ENCODE measurements around the gene IFNA5. TPM values are rescaled to one million over a fixed set of nuclear protein-coding genes. Genes with fewer than 3 reads are reported as not detected.

Gene IFNA5
- total and polyA plus RNA-seq, 10 of the 15 experiments (the other 5 are each of a cell fraction or from before 2014, with no cell fraction given) = not detected

DNA sequence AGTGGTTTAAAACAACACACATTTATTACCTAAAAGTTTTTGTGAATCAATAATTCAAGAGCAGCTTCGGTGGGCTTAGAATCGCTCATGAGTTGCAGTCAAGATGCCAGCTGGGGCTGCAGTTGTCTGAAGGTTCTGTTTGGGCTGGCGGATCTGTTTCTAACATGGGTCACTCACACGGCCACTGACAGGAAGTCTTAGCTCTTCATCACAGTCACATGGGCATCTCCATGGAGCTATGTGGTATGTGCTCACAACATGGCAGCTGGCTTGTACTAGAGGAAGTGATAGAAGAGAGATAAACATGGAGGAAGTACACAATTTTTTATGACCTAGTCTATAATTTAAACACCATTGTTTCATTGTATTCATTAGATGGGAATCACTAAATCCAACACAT lies 18.9 kb upstream of the IFNA5 start:
- Histone ChIP-seq H3K4me2 (ENCODE audit: control insufficient read depth, insufficient read depth) (no peak overlapping the region), H3K27ac (ENCODE audit: control insufficient read depth, insufficient read depth) (no peak overlapping the region), H2AFZ (ENCODE audit: control insufficient read depth, low read depth, low read length) (no peak overlapping the region), H3K4me1 (ENCODE audit: control insufficient read depth, insufficient read depth, low read length) (no peaks in the 10 kb centered on the region), H4K20me1 (ENCODE audit: control insufficient read depth, insufficient read depth) (no peaks in the 10 kb centered on the region), H3K36me3 (ENCODE audit: control insufficient read depth in 2 of 2, insufficient read depth in 2 of 2, low read length in 1 of 2) (peaks cover 0 to 17% of the 10 kb centered on the region in 2 experiments; a peak in 3 of 4 replicates), H3K9ac (ENCODE audit: control insufficient read depth, insufficient read depth, low read length) (no peak overlapping the region), H3K79me2 (ENCODE audit: control insufficient read depth, insufficient read depth, low read length) (peaks cover 19% of the 10 kb centered on the region), H3K4me3 (no peak overlapping the region), H3K9me3 (replicated peaks; ENCODE audit: control insufficient read depth, insufficient read depth, low read length) (no peaks in the 10 kb centered on the region), H3K27me3 (replicated peaks in 1 of 2; ENCODE audit: control insufficient read depth in 2 of 2, insufficient read depth in 2 of 2, low read length in 1 of 2) (no peaks in the 10 kb centered on the region)
- BruUV-seq (replicated peaks) = no TSS peak
- no peak for DNase-seq (ENCODE audit: low read depth, low spot score)
- CTCF ChIA-PET = interaction anchor here (0.8 to 6.5 kb wide), 12 partner anchors 9 to 141 kb away, joined by 3 to 168 read pairs (median 6); no protein-coding TSS in a partner anchor
- SMC1A ChIA-PET (ENCODE audit: uncharacterized antibody, unreplicated experiment) = interaction anchor here (1.2 to 7.4 kb wide), 7 partner anchors 8 to 131 kb away, joined by 3 to 116 read pairs (median 6); partner anchors contain the start of gene KLHL9
- 100% methylated on average over 4 of the region's 4 CpGs for WGBS (ENCODE audit: insufficient coverage, insufficient replicate concordance, low lambda C conversion rate, missing lambda C conversion rate)
- POLR2A ChIA-PET = no interaction called here
- intact Hi-C loops (cut with micrococcal nuclease; ENCODE audit: unreplicated experiment) (no loop called here), in situ Hi-C loops (cut with MboI) (loop anchor here (10.0 kb wide), 1 partner anchor 131 kb away; no protein-coding TSS in a partner anchor)
- FAIRE-seq = no peak
- ATAC-seq = no peak
- RAD21 ChIA-PET (ENCODE audit: unreplicated experiment) = interaction anchor here (0.8 to 5.0 kb wide), 6 partner anchors 64 to 141 kb away, joined by 3 to 86 read pairs (median 4); no protein-coding TSS in a partner anchor
- TF ChIP-seq MEF2B (IDR thresholded peaks at IDR 0.05; ENCODE audit: partially characterized antibody, poor library complexity, severe bottlenecking) (no peak), NR2C2 (IDR thresholded peaks at IDR 0.05; ENCODE audit: borderline replicate concordance, control insufficient read depth, insufficient read length, low read depth) (no peak), HCFC1 (IDR thresholded peaks at IDR 0.05; ENCODE audit: low read length) (no peak), WRNIP1 (IDR thresholded peaks at IDR 0.05; ENCODE audit: borderline replicate concordance, low read depth, low read length) (no peak), ETV6 (conservative IDR thresholded peaks at IDR 0.05 in 1 of 2, IDR thresholded peaks at IDR 0.05 in 1 of 2; ENCODE audit: borderline replicate concordance in 1 of 2, low read depth in 1 of 2) (no peak), SREBF2 (IDR thresholded peaks at IDR 0.05; ENCODE audit: low read length) (no peak), HDAC6 (IDR thresholded peaks at IDR 0.05; ENCODE audit: unreplicated experiment) (no peak), LARP7 (IDR thresholded peaks at IDR 0.05) (no peak), ZNF217 (IDR thresholded peaks at IDR 0.05) (no peak), NRF1 (conservative IDR thresholded peaks at IDR 0.05; ENCODE audit: low read depth, low read length) (no peak), YBX1 (IDR thresholded peaks at IDR 0.05) (no peak), EZH2 (IDR thresholded peaks at IDR 0.05; ENCODE audit: borderline replicate concordance, control insufficient read depth, low read depth, low read length) (no peak)
- TF ChIP-seq, protein P1, sequence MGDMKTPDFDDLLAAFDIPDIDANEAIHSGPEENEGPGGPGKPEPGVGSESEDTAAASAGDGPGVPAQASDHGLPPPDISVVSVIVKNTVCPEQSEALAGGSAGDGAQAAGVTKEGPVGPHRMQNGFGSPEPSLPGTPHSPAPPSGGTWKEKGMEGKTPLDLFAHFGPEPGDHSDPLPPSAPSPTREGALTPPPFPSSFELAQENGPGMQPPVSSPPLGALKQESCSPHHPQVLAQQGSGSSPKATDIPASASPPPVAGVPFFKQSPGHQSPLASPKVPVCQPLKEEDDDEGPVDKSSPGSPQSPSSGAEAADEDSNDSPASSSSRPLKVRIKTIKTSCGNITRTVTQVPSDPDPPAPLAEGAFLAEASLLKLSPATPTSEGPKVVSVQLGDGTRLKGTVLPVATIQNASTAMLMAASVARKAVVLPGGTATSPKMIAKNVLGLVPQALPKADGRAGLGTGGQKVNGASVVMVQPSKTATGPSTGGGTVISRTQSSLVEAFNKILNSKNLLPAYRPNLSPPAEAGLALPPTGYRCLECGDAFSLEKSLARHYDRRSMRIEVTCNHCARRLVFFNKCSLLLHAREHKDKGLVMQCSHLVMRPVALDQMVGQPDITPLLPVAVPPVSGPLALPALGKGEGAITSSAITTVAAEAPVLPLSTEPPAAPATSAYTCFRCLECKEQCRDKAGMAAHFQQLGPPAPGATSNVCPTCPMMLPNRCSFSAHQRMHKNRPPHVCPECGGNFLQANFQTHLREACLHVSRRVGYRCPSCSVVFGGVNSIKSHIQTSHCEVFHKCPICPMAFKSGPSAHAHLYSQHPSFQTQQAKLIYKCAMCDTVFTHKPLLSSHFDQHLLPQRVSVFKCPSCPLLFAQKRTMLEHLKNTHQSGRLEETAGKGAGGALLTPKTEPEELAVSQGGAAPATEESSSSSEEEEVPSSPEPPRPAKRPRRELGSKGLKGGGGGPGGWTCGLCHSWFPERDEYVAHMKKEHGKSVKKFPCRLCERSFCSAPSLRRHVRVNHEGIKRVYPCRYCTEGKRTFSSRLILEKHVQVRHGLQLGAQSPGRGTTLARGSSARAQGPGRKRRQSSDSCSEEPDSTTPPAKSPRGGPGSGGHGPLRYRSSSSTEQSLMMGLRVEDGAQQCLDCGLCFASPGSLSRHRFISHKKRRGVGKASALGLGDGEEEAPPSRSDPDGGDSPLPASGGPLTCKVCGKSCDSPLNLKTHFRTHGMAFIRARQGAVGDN (IDR thresholded peaks at IDR 0.05) = no peak

All from GM12878 (cell line).